Activated T-cell treated with anti-CD3 and anti-CD28 coated beads, Interleukin-2, amount 50 U/mL, for 4 hours (primary cell): ENCODE data around the gene NPM1. TPM values are rescaled to one million over a fixed set of nuclear protein-coding genes. Genes with fewer than 3 reads are reported as not detected.

ENCODE experiments used
- ATAC-seq, 2 donors: fragments of 200-7000 bp; cut with Tn5 transposase; one replicate each; pipeline ENCODE4 v1.10.0; 2021
- DNase-seq: peaks from one replicate; pipeline ENCODE4 v3.0.0-alpha.2; 2020
- H3K27me3 Mint-ChIP-seq: one replicate; pipeline ENCODE4 v1.8.0; 2021; ENCODE audit warnings: low read depth, mixed read lengths
- H3K36me3 Mint-ChIP-seq: one replicate; pipeline ENCODE4 v1.8.0; 2022; ENCODE audit warnings: mixed read lengths; ENCODE audit not compliant: insufficient read depth
- H3K4me1 Mint-ChIP-seq: one replicate; pipeline ENCODE4 v1.8.0; 2021; ENCODE audit warnings: low read depth, mixed read lengths
- H3K4me3 Mint-ChIP-seq: one replicate; pipeline ENCODE4 v1.8.0; 2021; ENCODE audit warnings: mild to moderate bottlenecking, moderate library complexity, mixed read lengths
- H3K9me3 Mint-ChIP-seq: one replicate; pipeline ENCODE4 v1.8.0; 2021; ENCODE audit warnings: mixed read lengths
- total RNA-seq, 3 donors: library from RNA; stranded (reverse); gene quantifications; one replicate each; pipeline ENCODE4 v1.2.1, GENCODE V29; 2021

NPM1 gene
- total RNA-seq, 3 donors from 2014 or later = 4,555 to 4,927 (median 4,895) TPM

GRCh38 chr5:171422902-171423663, 35.4 kb downstream of the NPM1 start:
- ATAC-seq = no peak
- peaks cover 19% of the 10 kb centered on the region for H3K27me3 Mint-ChIP-seq
- no peak overlapping the region for H3K4me3 Mint-ChIP-seq
- DNase-seq = no peak
- no peaks in the 10 kb centered on the region for H3K9me3 Mint-ChIP-seq
- H3K4me1 Mint-ChIP-seq = peaks cover 12% of the 10 kb centered on the region
- H3K36me3 Mint-ChIP-seq = no peaks in the 10 kb centered on the region

- ATAC-seq (no peak), DNase-seq (no peak)
- Mint-ChIP-seq H3K9me3 (no peaks in the 10 kb centered on the region), H3K4me3 (no peak overlapping the region), H3K27me3 (peaks cover 19% of the 10 kb centered on the region), H3K4me1 (peaks cover 6% of the 10 kb centered on the region), H3K36me3 (no peaks in the 10 kb centered on the region)
Measured at GRCh38 chr5:171424726-171425125, 37.1 kb downstream of the NPM1 start.

- peaks cover 15% of the 10 kb centered on the region for H3K27me3 Mint-ChIP-seq
- H3K4me1 Mint-ChIP-seq = peaks cover 4% of the 10 kb centered on the region
- H3K36me3 Mint-ChIP-seq = no peaks in the 10 kb centered on the region
- ATAC-seq (no peak), DNase-seq (no peak)
- no peaks in the 10 kb centered on the region for H3K9me3 Mint-ChIP-seq
- H3K4me3 Mint-ChIP-seq = no peak overlapping the region
Measured at GRCh38 chr5:171425596-171426244, 38.1 kb downstream of the NPM1 start.

- Mint-ChIP-seq H3K36me3 (no peaks in the 10 kb centered on the region), H3K4me1 (no peaks in the 10 kb centered on the region), H3K4me3 (no peak overlapping the region), H3K27me3 (peaks cover 10% of the 10 kb centered on the region), H3K9me3 (no peaks in the 10 kb centered on the region)
- no peak for DNase-seq
- ATAC-seq = no peak
Measured at GRCh38 chr5:171426266-171426665, 38.6 kb downstream of the NPM1 start.

- Mint-ChIP-seq H3K9me3 (no peaks in the 10 kb centered on the region), H3K4me3 (no peak overlapping the region), H3K36me3 (no peaks in the 10 kb centered on the region), H3K4me1 (no peaks in the 10 kb centered on the region), H3K27me3 (peaks cover 6% of the 10 kb centered on the region)
- DNase-seq = no peak
- ATAC-seq = no peak
Measured at GRCh38 chr5:171426680-171427079, 39.0 kb downstream of the NPM1 start.

GRCh38 chr5:171427318-171428167, 39.9 kb downstream of the NPM1 start:
- ATAC-seq (no peak), DNase-seq (no peak)
- Mint-ChIP-seq H3K9me3 (no peaks in the 10 kb centered on the region), H3K27me3 (peaks cover 1% of the 10 kb centered on the region), H3K4me3 (no peak overlapping the region), H3K4me1 (no peaks in the 10 kb centered on the region), H3K36me3 (no peaks in the 10 kb centered on the region)

- H3K4me3 Mint-ChIP-seq = no peak overlapping the region
- H3K9me3 Mint-ChIP-seq = no peaks in the 10 kb centered on the region
- peaks cover 1% of the 10 kb centered on the region for H3K27me3 Mint-ChIP-seq
- no peaks in the 10 kb centered on the region for H3K36me3 Mint-ChIP-seq
- ATAC-seq = no peak
- no peak for DNase-seq
- H3K4me1 Mint-ChIP-seq = no peaks in the 10 kb centered on the region
Measured at GRCh38 chr5:171428168-171428696, 40.6 kb downstream of the NPM1 start.

GRCh38 chr5:171428809-171429542, 41.3 kb downstream of the NPM1 start:
- DNase-seq (no peak), ATAC-seq (no peak)
- Mint-ChIP-seq H3K4me3 (no peak overlapping the region), H3K36me3 (no peaks in the 10 kb centered on the region), H3K27me3 (no peaks in the 10 kb centered on the region), H3K4me1 (no peaks in the 10 kb centered on the region), H3K9me3 (no peaks in the 10 kb centered on the region)

- no peak overlapping the region for H3K4me3 Mint-ChIP-seq
- no peaks in the 10 kb centered on the region for H3K27me3 Mint-ChIP-seq
- no peaks in the 10 kb centered on the region for H3K36me3 Mint-ChIP-seq
- DNase-seq = no peak
- no peak for ATAC-seq
- H3K4me1 Mint-ChIP-seq = no peaks in the 10 kb centered on the region
- no peaks in the 10 kb centered on the region for H3K9me3 Mint-ChIP-seq
Measured at GRCh38 chr5:171429543-171429910, 41.9 kb downstream of the NPM1 start.

- H3K9me3 Mint-ChIP-seq = no peaks in the 10 kb centered on the region
- no peaks in the 10 kb centered on the region for H3K36me3 Mint-ChIP-seq
- no peaks in the 10 kb centered on the region for H3K4me1 Mint-ChIP-seq
- H3K4me3 Mint-ChIP-seq = no peak overlapping the region
- DNase-seq = no peak
- H3K27me3 Mint-ChIP-seq = no peaks in the 10 kb centered on the region
- no peak for ATAC-seq
Measured at GRCh38 chr5:171431251-171431777, 43.7 kb downstream of the NPM1 start.

GRCh38 chr5:171432076-171432475, 44.4 kb downstream of the NPM1 start:
- no peak for ATAC-seq
- Mint-ChIP-seq H3K4me1 (no peaks in the 10 kb centered on the region), H3K36me3 (no peaks in the 10 kb centered on the region), H3K4me3 (no peak overlapping the region), H3K9me3 (no peaks in the 10 kb centered on the region), H3K27me3 (no peaks in the 10 kb centered on the region)
- DNase-seq = no peak

GRCh38 chr5:171432583-171433351, 45.1 kb downstream of the NPM1 start:
- H3K4me3 Mint-ChIP-seq = no peak overlapping the region
- H3K4me1 Mint-ChIP-seq = no peaks in the 10 kb centered on the region
- DNase-seq (no peak), ATAC-seq (no peak)
- no peaks in the 10 kb centered on the region for H3K27me3 Mint-ChIP-seq
- no peaks in the 10 kb centered on the region for H3K36me3 Mint-ChIP-seq
- no peaks in the 10 kb centered on the region for H3K9me3 Mint-ChIP-seq

- no peaks in the 10 kb centered on the region for H3K27me3 Mint-ChIP-seq
- DNase-seq (no peak), ATAC-seq (no peak)
- no peaks in the 10 kb centered on the region for H3K4me1 Mint-ChIP-seq
- no peak overlapping the region for H3K4me3 Mint-ChIP-seq
- H3K9me3 Mint-ChIP-seq = no peaks in the 10 kb centered on the region
- H3K36me3 Mint-ChIP-seq = no peaks in the 10 kb centered on the region
Measured at GRCh38 chr5:171433352-171433698, 45.7 kb downstream of the NPM1 start.
